Stimulated activated CD8-positive, alpha-beta memory T cell treated with anti-CD3 and anti-CD28 coated beads, Interleukin-7, amount 100 ng/mL, for 4 hours (primary cell): ENCODE data around the gene WBP11.
A peak's percentile ranks its signal among the peaks of the same experiment; 100 is the strongest.

ENCODE experiments used
- DNase-seq, 2 donors: peaks; one replicate each; pipeline ENCODE4 v3.0.0-alpha.2; 2020; ENCODE audit warnings: low read depth in 2 of 2

The WBP11 gene

DNA sequence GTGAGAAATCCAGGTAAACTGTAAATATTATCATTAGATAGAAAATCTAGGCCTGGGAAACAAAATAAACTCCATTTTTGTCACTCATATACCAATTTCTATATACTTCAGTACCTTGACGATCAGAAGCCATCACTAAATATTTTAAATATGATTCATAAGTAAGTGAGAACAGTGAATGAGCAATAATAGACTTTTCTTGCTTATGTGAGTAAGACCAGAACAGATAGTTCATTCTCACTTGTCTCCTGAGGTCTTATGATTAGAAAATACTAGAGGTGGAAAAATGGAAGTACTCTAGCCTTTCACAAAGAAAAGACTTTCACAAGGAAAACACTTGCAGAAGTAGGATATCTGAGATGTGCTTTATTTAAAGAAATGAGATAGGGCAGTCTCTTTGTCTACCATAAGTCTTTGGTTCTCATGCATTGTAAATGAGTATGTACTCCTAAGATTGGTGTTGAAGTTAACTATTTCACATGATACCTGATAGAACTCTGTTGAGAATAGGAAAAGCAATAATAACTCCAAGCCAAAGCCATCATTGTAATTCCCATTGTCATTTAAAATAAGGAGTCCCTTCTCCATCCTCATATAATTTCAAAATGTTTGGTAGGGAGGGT lies 20.8 kb upstream of the WBP11 start:
- DNase-seq = no peak

DNA sequence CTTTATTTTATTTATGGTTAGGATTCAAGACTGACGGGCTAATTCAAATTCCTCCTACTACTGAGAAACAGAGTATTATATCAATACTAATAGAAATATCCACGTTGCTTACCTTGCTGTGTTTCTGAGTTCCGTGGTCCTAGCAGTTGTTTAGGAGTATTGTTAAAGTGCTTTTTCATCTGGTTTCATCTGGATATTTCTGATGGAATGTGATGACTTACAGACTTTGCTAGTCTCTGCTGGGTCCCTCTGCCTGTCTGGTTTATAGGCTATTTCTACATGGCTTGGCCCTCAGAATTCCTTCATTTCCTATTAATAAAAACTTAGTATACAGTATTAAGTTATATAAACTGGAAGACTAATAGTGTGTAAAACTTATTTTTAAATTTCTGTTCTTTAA lies 10.7 kb upstream of the WBP11 start, which contains the start of gene SMCO3:
SMCO3 (minus strand) TSS at position 169 of the 400 bp plus-strand sequence. CDS start 7,502 bp downstream, outside the sequence.
- no peak for DNase-seq

DNA sequence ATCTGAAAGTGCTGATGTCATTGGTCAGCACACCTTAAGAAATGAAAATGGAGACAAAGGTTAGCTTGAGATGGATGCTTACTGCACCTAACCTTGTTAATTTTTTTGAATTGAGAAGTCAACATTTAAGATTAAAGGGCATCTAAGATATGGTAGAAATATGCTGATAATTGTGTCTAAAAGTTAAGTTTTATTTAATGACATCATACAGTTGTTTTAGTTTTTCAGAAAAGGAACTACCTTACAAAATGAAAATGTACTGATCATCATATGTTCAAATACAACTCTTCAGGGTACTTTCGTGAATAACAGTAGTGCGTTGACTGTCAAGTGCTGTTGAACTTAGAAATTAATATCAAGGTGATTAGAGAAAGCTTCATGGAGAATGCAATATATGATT lies 8.2 kb upstream of the WBP11 start:
- no peak for DNase-seq

DNA sequence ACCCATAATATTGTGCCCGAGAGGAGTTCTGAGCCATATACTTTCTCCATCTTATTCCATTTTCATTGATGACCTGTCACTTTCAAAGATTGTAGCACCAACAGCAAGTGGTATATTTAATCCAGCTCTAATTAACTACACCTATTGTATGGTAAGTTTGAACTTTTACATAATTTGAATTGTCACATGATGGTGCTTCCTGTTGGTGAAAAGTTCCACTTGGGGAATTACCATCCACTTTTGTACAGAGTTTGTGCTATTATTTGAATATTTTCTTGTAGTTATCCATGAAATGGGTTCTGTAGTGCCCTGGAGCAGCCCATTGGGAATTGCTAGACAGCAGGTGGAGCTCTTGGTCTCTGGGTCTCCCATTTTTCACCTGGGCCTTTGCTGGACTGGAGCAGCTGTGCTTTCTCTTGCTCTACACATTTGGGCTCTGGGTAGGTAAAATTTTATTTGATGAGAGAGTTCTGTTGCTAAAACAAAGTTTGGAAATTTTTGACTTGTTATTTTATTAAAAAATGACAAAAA lies 7.7 kb upstream of the WBP11 start:
- DNase-seq = no peak

DNA sequence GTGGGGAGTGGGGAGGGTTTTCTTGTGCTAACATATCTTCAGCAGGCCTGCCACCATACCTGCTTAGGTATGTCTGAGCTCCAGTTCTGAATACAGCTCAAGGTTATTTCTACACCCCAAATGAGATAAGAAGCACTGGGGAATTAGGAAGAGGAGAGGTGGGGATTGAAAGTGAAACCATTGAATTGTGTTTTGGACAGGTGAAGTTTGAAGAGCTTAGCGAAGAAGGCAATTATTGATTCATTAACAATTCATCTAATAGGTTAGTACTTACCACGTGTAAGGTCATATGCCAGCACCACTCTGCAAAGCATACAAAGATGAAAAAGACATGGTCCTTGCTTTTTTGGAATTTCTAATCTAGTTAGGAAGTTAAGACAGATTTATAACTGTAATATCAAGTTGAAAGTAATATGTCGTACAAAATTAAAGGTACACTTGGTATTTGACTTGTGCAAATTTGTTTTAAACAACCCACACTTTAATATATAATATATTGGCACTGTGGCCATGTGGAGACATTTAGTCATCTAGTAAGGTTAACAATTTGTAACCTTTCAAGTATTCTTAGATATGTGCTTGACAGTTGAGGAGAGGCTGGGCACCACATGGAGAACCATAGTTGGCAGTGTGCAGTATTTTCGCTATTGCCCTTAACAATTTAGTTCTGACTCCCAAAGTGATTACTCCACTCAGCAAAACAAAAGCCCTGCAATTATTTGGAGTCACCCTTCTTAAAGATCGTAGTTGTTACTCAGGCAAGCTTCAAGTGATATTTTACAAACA lies 7.1 kb upstream of the WBP11 start:
- DNase-seq = no peak

DNA sequence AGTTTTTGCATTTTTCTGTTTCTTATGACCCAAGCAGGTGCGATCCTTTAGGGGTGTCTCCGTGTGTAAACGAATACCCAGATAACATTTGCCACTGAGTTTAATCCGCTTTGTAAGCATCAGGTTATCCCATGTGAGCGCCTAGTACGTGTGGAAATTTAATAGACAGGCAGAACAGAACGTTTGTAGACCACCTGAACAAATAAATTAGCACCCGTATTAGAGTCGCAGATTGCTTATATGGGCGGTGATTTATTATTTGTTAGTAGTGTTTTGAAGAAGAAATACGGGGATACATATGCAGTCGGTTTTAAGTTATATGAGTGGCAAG lies 517 bp upstream of the WBP11 start:
- DNase-seq = no peak

DNA sequence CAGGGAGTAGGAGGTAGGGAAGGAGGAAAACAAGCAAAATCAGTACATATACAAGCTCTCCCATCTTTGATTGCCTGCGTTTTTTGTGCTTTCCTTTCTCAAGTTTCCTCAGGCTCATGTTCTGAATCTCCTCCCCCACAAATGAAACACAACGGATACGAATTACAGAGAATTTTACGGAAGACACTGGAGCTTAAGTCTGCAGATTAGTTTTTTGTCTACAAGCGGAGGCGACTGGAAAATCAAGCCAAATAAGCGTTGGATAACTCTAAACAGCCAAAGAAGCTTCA lies 612 bp downstream of the WBP11 start:
- DNase-seq = no peak

DNA sequence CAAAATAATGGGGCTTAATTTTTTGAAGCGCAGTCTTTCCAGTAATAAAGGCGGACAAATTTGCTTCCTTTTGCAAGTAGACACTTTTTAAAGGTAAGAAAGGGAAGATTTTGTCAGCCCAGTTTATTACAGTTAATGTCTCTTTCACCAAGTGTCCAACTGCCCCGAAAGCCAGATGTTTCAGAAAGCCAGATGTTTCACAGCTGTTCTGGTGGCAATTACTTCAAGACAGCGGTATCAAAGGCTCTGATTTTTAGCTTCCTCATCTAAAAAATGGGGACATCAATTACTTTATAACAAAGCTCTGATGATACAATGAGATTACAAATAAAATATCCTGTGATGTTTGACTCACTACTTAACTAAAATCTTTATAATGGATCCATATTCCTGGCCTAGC lies 1.0 kb downstream of the WBP11 start:
- no peak for DNase-seq

DNA sequence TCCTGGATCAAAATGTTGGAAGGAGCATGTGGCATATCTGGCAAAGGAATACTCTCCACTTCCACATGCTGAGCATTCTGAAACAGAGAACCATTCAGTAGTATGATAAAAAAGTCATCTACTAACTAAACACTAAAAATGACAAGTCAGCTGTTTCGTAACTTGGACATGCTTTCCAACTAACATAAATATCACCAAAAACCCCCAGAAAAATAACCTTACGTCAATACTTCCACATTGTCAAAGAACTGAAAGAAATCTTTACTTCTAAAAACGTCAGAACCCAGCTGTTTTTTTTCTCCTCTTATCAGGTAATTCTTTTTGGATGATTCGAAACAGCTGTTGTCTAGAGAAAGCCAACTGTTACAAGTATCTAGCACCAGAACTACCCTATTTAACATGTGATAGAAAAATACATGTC lies 8.2 kb downstream of the WBP11 start:
- no peak for DNase-seq

DNA sequence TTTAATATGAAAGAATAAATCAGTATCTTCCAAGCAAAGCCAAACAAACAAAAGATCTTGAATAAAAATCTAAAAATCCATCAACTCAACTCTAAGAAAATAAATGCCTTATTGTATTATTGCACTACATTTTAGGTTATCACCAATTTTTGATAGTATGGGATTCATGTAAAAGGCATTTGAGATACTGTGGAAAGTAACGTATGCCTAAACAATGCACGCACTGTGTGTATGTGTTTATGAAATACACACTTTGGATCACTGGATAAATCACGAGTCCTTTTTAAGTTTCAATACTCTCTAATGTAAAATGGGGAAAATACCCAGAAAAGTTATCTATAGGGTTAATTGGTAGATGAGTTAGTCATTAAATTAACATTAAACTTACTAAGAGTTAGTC lies 17.7 kb downstream of the WBP11 start:
- no peak for DNase-seq

DNA sequence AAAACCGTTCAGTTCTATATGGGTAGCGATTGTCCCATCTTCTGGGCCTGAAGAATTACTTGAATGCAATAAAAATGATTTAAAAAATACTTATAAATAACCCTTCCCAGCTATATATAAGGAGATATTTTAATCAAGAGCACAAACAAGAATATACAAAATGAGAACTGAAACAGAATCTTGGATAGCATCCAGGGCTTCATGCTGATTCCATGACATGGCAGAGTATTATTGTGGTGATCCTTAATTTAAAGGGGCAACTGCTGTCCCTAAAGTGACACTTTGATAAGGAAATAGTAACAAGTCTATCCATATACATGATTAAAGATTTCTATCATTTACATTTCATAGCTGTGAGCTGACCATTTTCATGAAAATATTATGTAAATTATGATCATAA lies 18.8 kb downstream of the WBP11 start:
- DNase-seq = no peak

DNA sequence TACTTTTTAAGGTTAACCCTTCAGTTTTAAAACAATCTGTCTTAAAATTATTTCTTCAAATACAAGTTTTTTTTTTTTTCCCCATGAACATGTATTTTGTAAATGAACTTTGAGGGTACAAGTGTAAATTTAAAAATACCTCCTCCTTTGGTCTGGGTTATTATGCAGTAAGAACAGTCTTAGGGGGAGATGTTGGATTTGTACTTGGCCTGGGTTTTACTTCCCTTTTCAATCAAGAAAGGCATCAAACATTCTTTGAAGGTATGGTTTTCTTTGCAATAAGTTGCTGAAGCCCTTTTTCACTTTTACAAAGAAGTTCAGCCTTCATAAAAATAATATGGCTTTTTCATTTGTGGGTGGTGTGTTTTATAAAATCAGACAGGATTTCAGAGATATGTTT lies 20.5 kb downstream of the WBP11 start:
- no peak for DNase-seq

DNA sequence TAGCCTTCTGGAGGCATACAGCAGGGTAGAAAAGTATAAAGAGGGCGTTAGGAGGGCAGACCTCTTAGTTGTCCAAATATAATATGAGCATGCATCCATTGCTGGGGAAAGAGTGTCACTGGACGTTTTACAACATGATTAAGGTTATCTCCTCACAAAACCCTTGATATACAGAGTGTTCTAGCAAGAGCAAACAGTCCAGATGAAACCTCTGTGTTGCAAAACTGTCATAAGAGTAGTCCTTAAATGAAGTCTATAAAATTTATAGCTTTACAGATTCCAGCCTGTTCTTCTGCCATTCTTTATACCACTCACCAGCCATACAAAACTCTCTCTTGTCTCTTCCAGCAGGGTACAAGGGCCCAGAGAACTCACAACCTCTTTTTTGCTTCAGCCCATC lies 21.7 kb downstream of the WBP11 start:
- DNase-seq = no peak

DNA sequence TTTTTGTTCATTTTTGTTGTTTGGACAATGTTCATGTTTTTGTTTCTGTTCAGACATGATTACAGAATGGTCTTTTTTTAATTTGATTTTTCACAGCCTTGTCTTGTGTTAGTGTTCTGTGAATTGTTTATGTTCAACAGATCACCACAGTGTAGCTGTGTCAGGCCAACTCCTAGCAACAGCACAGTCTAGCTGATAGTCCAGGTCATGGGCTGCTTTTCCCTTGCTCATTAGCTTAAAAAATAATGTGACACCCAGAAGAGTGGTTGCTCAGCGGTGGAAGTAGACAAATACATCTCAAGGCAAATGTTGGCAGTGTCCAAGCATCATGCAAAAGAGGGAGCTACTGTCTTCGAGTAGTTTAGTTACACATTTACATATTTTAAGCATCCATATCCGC lies 22.4 kb downstream of the WBP11 start:
- DNase-seq = no peak

DNA sequence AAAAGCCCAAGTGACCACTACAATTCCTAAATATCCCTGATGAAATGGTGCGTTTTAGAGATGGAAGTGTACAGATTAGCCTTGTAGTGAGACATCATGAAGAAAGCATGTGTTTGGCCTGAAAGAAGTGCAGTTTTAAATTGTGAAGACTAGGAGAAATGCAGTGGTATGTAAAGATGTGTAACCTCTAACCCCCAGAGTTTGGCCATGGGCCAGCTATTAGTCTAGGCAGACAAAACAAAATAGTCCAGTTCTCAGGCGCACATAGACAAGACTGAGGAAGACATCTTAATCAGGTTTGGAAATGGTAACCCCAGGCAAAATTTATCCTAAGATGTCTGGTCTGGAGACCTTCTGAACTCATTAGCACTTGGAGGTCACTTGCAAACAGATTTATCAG lies 23.4 kb downstream of the WBP11 start:
- DNase-seq = no peak

DNA sequence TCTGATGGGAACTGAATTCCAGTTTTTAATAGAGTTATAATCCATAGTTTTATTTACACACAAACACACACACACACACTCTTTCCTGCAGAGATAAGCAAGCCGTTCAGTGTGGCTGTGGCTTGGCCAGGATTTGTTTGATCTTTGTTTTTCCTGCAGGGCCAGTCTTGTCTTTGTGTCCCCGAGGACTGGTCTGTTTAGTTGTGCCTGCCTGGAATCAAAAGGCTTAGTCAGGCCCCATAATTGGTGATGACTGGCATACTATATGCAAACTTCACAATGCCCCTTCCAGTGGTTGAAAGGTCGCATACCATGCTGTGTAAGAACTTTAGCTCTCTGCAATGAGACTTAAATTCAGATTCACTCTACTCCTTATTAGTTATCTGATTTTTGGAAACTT lies 26.0 kb downstream of the WBP11 start:
- no peak for DNase-seq

DNA sequence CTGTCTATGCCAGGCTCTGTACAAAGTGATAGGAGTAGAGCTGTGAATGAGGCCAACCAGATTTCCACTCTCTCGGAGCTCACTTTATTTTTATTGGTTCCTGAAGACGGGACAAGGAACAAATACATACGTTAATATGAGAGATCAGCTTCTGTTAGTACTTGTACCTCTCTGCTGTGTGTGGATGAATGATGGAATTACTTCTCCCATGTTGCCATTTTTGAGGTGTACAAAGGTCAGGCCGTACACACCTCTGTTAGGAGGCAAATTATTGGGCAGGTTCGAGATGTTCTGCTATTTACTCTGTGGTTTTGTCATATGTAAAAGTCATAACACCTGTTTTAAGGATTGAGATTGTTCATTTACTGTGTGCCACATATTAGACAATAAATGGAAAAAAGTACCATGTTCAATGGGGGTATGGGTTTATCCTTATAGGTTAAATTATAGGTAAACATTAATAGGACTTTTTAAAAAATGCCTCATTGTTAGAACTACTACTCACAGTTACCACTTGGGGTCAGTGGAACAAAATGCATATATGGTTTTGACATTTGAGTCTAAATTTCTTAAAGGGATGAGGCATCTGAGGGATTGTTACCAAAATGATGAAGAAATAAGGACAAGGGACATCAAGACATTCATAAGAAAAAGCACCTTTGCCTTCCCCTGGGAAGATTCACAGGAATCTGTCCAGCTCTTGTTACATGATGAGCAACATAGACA lies 26.9 kb downstream of the WBP11 start:
- no peak for DNase-seq

DNA sequence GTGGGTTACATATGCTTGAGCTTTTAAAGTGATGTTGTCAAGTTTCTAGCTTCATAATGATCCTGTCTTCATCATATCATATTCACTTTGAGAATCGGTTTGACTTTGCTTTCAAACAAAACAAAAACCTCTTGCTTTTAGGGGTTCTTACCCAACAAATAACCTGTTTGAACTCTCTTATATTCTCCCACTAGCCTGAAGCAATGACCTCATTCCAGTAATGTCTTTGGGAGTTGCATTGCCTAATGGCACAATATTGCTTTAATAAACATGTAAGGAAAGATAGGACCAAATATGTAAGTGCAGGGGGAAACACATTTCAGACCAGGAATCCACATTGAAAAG lies 27.7 kb downstream of the WBP11 start:
- DNase-seq = no peak

DNA sequence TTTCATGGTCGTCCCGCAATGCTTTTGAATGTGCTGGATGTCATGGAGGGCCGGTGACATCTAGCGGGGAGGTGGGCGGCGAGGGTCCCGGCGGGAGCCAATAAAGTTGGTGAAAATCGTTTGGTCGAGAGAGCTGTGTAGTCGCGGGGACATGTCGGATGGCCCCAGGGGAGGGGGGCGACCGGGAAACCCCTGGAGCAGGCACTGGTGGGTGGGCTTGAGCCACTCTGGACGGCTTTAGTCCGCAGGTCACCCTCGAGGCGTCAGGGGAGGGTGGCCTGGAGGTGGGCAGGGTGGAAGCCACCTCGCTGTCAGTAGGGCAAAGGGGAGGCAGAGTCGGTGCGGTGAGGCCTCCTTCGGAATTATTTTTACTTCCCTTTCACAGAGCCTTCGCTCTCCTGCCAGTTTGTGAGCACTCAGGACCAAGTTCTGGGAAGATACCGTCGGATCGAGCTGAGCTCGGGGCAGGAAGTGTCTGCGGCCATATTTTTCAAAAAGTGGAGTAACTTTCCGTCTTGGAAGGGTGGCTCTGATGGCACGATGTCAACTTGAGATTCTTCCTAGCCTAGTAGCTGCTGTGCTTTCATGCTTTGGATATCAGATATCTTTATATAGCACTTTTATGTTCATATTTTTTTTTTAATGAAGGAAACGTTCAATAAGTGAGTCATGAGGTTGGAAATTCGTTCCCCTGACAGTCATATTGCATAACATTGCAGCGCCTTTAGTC lies 28.2 kb downstream of the WBP11 start:
- peak in 1 of 2 donors; percentile 4 for DNase-seq

DNA sequence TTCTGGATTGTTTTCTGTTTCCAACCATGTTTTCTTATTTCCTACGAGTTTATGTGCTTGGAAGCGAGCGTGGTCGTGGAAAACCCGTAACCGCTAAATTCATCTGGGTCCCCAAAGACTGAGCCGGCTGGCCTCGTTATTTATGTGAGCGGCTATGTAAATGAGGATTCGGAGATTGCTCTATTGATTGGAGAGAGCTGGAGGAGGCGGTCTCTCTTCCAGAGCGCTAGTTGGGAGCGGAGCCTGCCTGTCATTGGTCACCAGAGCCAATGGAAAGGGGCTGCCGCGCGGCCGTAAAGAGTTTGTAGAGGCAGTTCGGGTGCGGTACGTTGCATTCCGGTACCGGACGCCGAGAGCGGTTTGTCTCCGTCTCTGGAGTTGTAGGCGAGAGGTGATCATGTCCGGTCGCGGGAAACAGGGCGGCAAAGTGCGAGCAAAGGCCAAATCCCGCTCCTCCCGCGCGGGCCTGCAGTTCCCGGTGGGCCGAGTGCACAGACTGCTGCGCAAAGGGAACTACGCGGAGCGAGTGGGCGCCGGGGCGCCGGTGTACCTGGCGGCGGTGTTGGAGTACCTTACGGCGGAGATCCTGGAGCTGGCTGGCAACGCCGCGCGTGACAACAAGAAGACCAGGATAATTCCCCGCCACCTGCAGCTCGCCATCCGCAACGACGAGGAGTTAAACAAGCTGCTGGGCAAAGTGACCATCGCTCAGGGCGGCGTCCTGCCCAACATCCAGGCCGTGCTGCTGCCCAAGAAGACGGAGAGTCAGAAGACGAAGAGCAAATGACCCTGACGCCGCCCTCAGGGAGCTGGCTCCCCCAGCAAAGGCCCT lies 29.0 kb downstream of the WBP11 start:
- DNase-seq = peak; percentile 79 to 82

DNA sequence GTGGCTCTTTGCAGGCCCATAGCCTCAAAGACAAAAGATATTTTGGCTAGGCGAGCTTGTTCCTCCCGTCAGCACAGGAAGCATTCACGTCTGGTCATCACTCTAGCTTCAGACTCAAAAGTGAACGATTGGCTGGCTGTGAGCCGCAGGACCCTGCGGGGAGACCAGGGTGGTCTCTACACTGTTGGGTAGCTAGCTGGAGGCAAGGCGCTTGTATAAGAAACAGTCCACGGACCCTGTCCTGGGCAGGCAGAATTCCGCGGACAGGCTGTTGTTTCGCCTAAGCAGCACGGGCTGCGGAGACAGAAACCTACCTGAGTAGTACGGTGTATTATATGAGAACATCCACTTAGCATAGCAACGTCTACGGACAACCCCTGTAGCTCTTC lies 29.6 kb downstream of the WBP11 start:
- DNase-seq = peak in 1 of 2 donors; percentile 5

DNA sequence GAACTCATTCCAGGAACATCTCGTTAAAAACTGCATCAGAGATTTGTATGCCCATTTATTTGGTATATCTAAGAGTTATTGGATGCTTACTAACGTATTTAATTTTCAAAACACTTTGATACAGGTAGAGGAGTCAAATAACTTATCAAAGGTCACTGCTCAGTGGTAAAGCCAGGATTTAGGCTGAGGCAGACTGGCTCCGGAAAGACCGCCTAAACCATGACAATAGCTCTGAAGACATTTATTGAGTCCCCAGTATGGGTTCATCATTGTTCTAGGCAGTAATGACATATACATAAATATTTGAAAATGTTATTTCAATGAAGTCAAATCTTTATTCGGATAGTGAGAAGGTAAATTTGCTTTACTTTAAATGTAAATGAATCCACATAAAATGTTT lies 30.3 kb downstream of the WBP11 start:
- no peak for DNase-seq
